ENCODE measurements around the gene PRG2. TPM values are rescaled to one million over a fixed set of nuclear protein-coding genes. Genes with fewer than 3 reads are reported as not detected.

PRG2 gene
- total RNA-seq, 1 experiment from 2014 or later: 0.57 TPM

DNA sequence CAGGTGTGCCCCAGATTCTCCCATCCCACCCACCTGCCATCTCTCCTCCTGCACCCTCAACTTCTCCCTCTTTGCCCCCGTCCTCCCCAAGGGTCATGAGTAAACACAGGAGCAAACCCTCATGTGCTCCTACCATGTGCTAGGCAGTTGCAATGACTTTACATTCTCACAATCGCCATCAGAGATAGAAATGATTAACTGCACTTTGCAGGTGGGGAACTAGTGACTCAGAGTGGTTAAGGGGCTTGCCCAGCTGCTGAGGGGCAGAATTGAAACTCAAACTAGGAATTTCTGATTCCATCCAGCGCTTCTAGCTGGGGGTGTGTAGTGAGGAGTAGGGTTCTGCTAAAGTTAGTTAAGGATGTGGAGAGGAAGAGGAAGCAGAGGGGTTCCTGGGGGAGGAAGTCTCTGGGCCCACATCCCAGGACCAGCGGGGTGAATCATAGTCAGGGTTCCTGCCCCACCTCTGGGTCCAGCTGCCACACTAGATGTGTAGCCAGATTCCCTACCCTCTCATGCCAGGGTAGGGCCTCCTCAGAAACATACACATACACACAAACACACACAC is 16.0 kb upstream of the PRG2 start:
- no peak for DNase-seq (ENCODE audit: low spot score)
- POLR2A ChIA-PET: no interaction called here
- Mint-ChIP-seq H3K4me1 (no peaks in the 10 kb centered on the region), H3K27me3 (ENCODE audit: low read depth) (peaks cover 7% of the 10 kb centered on the region; the same call in 1 of the 2 replicates), H3K27ac (no peak overlapping the region), H3K4me3 (no peak overlapping the region), H3K36me3 (peaks cover 25% of the 10 kb centered on the region), H3K9me3 (no peaks in the 10 kb centered on the region)
- TF ChIP-seq TEAD1 (CRISPR knock-in tag; IDR thresholded peaks at IDR 0.05) (no peak), CREM (CRISPR knock-in tag; IDR thresholded peaks at IDR 0.05) (no peak), ZBTB21 (CRISPR knock-in tag; IDR thresholded peaks at IDR 0.05; ENCODE audit: borderline replicate concordance) (no peak)
- CTCF ChIA-PET: interaction anchor here (1.3 kb wide), 1 partner anchor 54 kb away, joined by 3 read pairs; the partner anchor contains the start of gene RTN4RL2
- no peak for ATAC-seq

DNA sequence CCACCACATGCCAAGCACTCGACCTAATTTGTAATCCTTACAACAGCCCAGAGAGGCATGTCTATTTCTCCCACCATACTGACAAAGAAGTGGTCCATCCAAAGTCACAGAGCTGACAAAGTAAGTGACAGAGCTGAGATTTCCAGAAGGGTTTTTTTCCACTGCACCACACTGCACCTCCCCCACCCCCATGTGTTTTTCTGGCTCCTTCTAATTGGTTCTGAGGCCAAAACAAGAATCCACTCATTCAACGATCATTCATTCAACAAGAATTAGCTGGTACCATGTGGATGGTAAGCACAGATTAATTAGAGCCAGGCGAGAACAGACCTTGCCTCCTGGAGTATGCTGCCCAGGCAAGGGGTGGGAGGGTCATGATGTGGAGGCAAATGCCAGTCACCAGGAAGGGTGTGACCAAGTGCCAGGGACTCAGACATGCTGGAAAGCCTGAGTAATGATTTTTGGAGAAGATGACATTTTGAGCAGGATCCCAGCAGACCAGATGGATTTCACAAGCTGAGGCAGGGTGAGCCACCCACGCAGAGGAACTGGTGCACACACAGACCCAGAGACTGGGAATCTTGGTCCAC is 14.9 kb upstream of the PRG2 start:
- H3K27ac Mint-ChIP-seq: no peak overlapping the region
- no peak for DNase-seq (ENCODE audit: low spot score)
- TF ChIP-seq, protein P1, sequence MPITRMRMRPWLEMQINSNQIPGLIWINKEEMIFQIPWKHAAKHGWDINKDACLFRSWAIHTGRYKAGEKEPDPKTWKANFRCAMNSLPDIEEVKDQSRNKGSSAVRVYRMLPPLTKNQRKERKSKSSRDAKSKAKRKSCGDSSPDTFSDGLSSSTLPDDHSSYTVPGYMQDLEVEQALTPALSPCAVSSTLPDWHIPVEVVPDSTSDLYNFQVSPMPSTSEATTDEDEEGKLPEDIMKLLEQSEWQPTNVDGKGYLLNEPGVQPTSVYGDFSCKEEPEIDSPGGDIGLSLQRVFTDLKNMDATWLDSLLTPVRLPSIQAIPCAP (CRISPR knock-in tag; IDR thresholded peaks at IDR 0.05): no peak
- no peak for TF ChIP-seq TEAD4 (CRISPR knock-in tag; IDR thresholded peaks at IDR 0.05)
- TF ChIP-seq, protein P2, sequence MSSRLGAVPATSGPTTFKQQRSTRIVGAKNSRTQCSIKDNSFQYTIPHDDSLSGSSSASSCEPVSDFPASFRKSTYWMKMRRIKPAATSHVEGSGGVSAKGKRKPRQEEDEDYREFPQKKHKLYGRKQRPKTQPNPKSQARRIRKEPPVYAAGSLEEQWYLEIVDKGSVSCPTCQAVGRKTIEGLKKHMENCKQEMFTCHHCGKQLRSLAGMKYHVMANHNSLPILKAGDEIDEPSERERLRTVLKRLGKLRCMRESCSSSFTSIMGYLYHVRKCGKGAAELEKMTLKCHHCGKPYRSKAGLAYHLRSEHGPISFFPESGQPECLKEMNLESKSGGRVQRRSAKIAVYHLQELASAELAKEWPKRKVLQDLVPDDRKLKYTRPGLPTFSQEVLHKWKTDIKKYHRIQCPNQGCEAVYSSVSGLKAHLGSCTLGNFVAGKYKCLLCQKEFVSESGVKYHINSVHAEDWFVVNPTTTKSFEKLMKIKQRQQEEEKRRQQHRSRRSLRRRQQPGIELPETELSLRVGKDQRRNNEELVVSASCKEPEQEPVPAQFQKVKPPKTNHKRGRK (CRISPR knock-in tag; IDR thresholded peaks at IDR 0.05; ENCODE audit: borderline replicate concordance): no peak
- TF ChIP-seq, protein P3, sequence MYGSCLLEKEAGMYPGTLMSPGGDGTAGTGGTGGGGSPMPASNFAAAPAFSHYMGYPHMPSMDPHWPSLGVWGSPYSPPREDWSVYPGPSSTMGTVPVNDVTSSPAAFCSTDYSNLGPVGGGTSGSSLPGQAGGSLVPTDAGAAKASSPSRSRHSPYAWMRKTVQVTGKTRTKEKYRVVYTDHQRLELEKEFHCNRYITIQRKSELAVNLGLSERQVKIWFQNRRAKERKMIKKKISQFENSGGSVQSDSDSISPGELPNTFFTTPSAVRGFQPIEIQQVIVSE (CRISPR knock-in tag; IDR thresholded peaks at IDR 0.05; ENCODE audit: borderline replicate concordance): no peak
- TF ChIP-seq, protein P4, sequence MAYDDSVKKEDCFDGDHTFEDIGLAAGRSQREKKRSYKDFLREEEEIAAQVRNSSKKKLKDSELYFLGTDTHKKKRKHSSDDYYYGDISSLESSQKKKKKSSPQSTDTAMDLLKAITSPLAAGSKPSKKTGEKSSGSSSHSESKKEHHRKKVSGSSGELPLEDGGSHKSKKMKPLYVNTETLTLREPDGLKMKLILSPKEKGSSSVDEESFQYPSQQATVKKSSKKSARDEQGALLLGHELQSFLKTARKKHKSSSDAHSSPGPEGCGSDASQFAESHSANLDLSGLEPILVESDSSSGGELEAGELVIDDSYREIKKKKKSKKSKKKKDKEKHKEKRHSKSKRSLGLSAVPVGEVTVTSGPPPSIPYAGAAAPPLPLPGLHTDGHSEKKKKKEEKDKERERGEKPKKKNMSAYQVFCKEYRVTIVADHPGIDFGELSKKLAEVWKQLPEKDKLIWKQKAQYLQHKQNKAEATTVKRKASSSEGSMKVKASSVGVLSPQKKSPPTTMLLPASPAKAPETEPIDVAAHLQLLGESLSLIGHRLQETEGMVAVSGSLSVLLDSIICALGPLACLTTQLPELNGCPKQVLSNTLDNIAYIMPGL (CRISPR knock-in tag; IDR thresholded peaks at IDR 0.05): no peak
- TF ChIP-seq, protein P5, sequence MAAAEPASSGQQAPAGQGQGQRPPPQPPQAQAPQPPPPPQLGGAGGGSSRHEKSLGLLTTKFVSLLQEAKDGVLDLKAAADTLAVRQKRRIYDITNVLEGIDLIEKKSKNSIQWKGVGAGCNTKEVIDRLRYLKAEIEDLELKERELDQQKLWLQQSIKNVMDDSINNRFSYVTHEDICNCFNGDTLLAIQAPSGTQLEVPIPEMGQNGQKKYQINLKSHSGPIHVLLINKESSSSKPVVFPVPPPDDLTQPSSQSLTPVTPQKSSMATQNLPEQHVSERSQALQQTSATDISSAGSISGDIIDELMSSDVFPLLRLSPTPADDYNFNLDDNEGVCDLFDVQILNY (CRISPR knock-in tag; IDR thresholded peaks at IDR 0.05): no peak
- TF ChIP-seq ZNF317 (CRISPR knock-in tag; IDR thresholded peaks at IDR 0.05; ENCODE audit: borderline replicate concordance, low read depth): no peak
- TF ChIP-seq PRRX2 (CRISPR knock-in tag; IDR thresholded peaks at IDR 0.05): no peak
- TF ChIP-seq ETV6 (CRISPR knock-in tag; IDR thresholded peaks at IDR 0.05): no peak
- TF ChIP-seq, protein P6, sequence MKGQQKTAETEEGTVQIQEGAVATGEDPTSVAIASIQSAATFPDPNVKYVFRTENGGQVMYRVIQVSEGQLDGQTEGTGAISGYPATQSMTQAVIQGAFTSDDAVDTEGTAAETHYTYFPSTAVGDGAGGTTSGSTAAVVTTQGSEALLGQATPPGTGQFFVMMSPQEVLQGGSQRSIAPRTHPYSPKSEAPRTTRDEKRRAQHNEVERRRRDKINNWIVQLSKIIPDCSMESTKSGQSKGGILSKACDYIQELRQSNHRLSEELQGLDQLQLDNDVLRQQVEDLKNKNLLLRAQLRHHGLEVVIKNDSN (CRISPR knock-in tag; IDR thresholded peaks at IDR 0.05): no peak
- no peak for TF ChIP-seq ZNF423 (CRISPR knock-in tag; IDR thresholded peaks at IDR 0.05)
- TF ChIP-seq TP53 (CRISPR knock-in tag; IDR thresholded peaks at IDR 0.05): no peak
- TF ChIP-seq, protein P7, sequence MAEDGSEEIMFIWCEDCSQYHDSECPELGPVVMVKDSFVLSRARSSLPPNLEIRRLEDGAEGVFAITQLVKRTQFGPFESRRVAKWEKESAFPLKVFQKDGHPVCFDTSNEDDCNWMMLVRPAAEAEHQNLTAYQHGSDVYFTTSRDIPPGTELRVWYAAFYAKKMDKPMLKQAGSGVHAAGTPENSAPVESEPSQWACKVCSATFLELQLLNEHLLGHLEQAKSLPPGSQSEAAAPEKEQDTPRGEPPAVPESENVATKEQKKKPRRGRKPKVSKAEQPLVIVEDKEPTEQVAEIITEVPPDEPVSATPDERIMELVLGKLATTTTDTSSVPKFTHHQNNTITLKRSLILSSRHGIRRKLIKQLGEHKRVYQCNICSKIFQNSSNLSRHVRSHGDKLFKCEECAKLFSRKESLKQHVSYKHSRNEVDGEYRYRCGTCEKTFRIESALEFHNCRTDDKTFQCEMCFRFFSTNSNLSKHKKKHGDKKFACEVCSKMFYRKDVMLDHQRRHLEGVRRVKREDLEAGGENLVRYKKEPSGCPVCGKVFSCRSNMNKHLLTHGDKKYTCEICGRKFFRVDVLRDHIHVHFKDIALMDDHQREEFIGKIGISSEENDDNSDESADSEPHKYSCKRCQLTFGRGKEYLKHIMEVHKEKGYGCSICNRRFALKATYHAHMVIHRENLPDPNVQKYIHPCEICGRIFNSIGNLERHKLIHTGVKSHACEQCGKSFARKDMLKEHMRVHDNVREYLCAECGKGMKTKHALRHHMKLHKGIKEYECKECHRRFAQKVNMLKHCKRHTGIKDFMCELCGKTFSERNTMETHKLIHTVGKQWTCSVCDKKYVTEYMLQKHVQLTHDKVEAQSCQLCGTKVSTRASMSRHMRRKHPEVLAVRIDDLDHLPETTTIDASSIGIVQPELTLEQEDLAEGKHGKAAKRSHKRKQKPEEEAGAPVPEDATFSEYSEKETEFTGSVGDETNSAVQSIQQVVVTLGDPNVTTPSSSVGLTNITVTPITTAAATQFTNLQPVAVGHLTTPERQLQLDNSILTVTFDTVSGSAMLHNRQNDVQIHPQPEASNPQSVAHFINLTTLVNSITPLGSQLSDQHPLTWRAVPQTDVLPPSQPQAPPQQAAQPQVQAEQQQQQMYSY (CRISPR knock-in tag; IDR thresholded peaks at IDR 0.05): no peak
- TF ChIP-seq SMAD3 (CRISPR knock-in tag; IDR thresholded peaks at IDR 0.05; ENCODE audit: borderline replicate concordance): no peak
- TF ChIP-seq, protein P8, sequence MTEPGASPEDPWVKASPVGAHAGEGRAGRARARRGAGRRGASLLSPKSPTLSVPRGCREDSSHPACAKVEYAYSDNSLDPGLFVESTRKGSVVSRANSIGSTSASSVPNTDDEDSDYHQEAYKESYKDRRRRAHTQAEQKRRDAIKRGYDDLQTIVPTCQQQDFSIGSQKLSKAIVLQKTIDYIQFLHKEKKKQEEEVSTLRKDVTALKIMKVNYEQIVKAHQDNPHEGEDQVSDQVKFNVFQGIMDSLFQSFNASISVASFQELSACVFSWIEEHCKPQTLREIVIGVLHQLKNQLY (CRISPR knock-in tag; IDR thresholded peaks at IDR 0.05): no peak
- no peaks in the 10 kb centered on the region for H3K9me3 Mint-ChIP-seq
- CTCF ChIA-PET: no interaction called here
- ATAC-seq: no peak
- POLR2A ChIA-PET: no interaction called here
- H3K4me3 Mint-ChIP-seq: no peak overlapping the region
- H3K27me3 Mint-ChIP-seq (ENCODE audit: low read depth): peaks cover 7% of the 10 kb centered on the region; the same call in 1 of the 2 replicates
- H3K4me1 Mint-ChIP-seq: no peaks in the 10 kb centered on the region
- peaks cover 19% of the 10 kb centered on the region for H3K36me3 Mint-ChIP-seq

Data from WTC11 (cell line).